Measurements from ENCODE around the gene YBX2.

The YBX2 gene

GRCh38 chr17:7296189-7296861 lies 1.9 kb upstream of the YBX2 start:
- DNase-seq (ENCODE audit: low spot score) = peak; percentile 65

- DNase-seq (ENCODE audit: low spot score) = no peak
Observed at GRCh38 chr17:7295230-7296180, 1.1 kb upstream of the YBX2 start.

- peak; percentile 54 for DNase-seq (ENCODE audit: low spot score)
Observed at GRCh38 chr17:7293816-7294613, 424 bp downstream of the YBX2 start.

GRCh38 chr17:7293159-7293558 lies 1.3 kb downstream of the YBX2 start:
- no peak for DNase-seq (ENCODE audit: low spot score)

- no peak for DNase-seq (ENCODE audit: low spot score)
Observed at GRCh38 chr17:7292729-7293128, 1.7 kb downstream of the YBX2 start.

- DNase-seq (ENCODE audit: low spot score) = no peak
Observed at GRCh38 chr17:7292194-7292593, 2.2 kb downstream of the YBX2 start.

- no peak for DNase-seq (ENCODE audit: low spot score)
Observed at GRCh38 chr17:7290685-7291084, 3.8 kb downstream of the YBX2 start.

- no peak for DNase-seq (ENCODE audit: low spot score)
Observed at GRCh38 chr17:7290166-7290565, 4.3 kb downstream of the YBX2 start.

GRCh38 chr17:7289256-7290032 lies 5.0 kb downstream of the YBX2 start:
- no peak for DNase-seq (ENCODE audit: low spot score)

- no peak for DNase-seq (ENCODE audit: low spot score)
Observed at GRCh38 chr17:7285679-7286078, 8.8 kb downstream of the YBX2 start.

- DNase-seq (ENCODE audit: low spot score) = no peak
Observed at GRCh38 chr17:7284911-7285310, 9.5 kb downstream of the YBX2 start.

GRCh38 chr17:7283471-7284216 lies 10.8 kb downstream of the YBX2 start:
- DNase-seq (ENCODE audit: low spot score) = no peak

- DNase-seq (ENCODE audit: low spot score) = no peak
Observed at GRCh38 chr17:7282752-7283321, 11.6 kb downstream of the YBX2 start.

- no peak for DNase-seq (ENCODE audit: low spot score)
Observed at GRCh38 chr17:7281953-7282751, 12.3 kb downstream of the YBX2 start.

- DNase-seq (ENCODE audit: low spot score) = peak; percentile 95
Observed at GRCh38 chr17:7281074-7281952, 13.1 kb downstream of the YBX2 start, which contains the start of gene SLC2A4. SLC2A4 (plus strand) TSS chr17:7281718; CDS start chr17:7281935, 217 bp downstream.

- peak; percentile 87 for DNase-seq (ENCODE audit: low spot score)
Observed at GRCh38 chr17:7280519-7281073, 13.8 kb downstream of the YBX2 start.

- DNase-seq (ENCODE audit: low spot score) = no peak
Observed at GRCh38 chr17:7279448-7279847, 15.0 kb downstream of the YBX2 start.

- DNase-seq (ENCODE audit: low spot score) = no peak
Observed at GRCh38 chr17:7266784-7267183, 27.7 kb downstream of the YBX2 start.

- DNase-seq (ENCODE audit: low spot score) = no peak
Observed at GRCh38 chr17:7263801-7264078, 30.7 kb downstream of the YBX2 start.

Data from germinal center (tissue), 1 donor.